GM18870 (cell line): ENCODE measurements around the gene EIF2S3.
"Not testable (repeated sequence)": the region's sequence is repeated elsewhere in the genome, so short reads cannot be mapped to it uniquely, and the experiment has no call there.

Source experiments
- ATAC-seq: cut with Tn5 transposase; IDR thresholded peaks from one replicate; pipeline ENCODE4 v1.9.1; 2021; ENCODE audit warnings: moderate library complexity; ENCODE audit not compliant: unreplicated experiment

The EIF2S3 gene

GRCh38 chrX:24049643-24050042 is 5.1 kb upstream of the EIF2S3 start:
- ATAC-seq: not testable (repeated sequence)

GRCh38 chrX:24050522-24051318 is 4.0 kb upstream of the EIF2S3 start:
- not testable (repeated sequence) for ATAC-seq

- peak; percentile 6 for ATAC-seq
These were observed 244 bp downstream of the EIF2S3 start for GRCh38 chrX:24055043-24055356.

- no peak for ATAC-seq
These were observed 8.7 kb downstream of the EIF2S3 start for GRCh38 chrX:24063488-24063887.

- ATAC-seq: no peak
These were observed 15.1 kb downstream of the EIF2S3 start for GRCh38 chrX:24069877-24070276.

- ATAC-seq: no peak
These were observed 24.7 kb downstream of the EIF2S3 start for GRCh38 chrX:24079411-24079810.

GRCh38 chrX:24080245-24080644 is 25.5 kb downstream of the EIF2S3 start:
- ATAC-seq: not testable (repeated sequence)

GRCh38 chrX:24080704-24081103 is 25.9 kb downstream of the EIF2S3 start:
- peak; percentile 53 for ATAC-seq

GRCh38 chrX:24081661-24082154 is 27.0 kb downstream of the EIF2S3 start:
- ATAC-seq: no peak

- no peak for ATAC-seq
These were observed 27.7 kb downstream of the EIF2S3 start for GRCh38 chrX:24082447-24082846.

GRCh38 chrX:24085101-24085500 is 30.3 kb downstream of the EIF2S3 start:
- ATAC-seq: no peak

GRCh38 chrX:24090300-24091200 is 35.8 kb downstream of the EIF2S3 start:
- ATAC-seq: no peak

GRCh38 chrX:24093746-24094145 is 39.0 kb downstream of the EIF2S3 start:
- no peak for ATAC-seq

- no peak for ATAC-seq
These were observed 43.0 kb downstream of the EIF2S3 start for GRCh38 chrX:24097741-24098260.

GRCh38 chrX:24098932-24099331 is 44.2 kb downstream of the EIF2S3 start:
- ATAC-seq: no peak

- ATAC-seq: no peak
These were observed 44.6 kb downstream of the EIF2S3 start for GRCh38 chrX:24099394-24099793.

GRCh38 chrX:24100713-24101112 is 46.0 kb downstream of the EIF2S3 start:
- no peak for ATAC-seq

GRCh38 chrX:24110069-24110468 is 55.3 kb downstream of the EIF2S3 start:
- no peak for ATAC-seq

- no peak for ATAC-seq
These were observed 58.4 kb downstream of the EIF2S3 start for GRCh38 chrX:24113181-24113580.

GRCh38 chrX:24117258-24117657 is 62.5 kb downstream of the EIF2S3 start:
- no peak for ATAC-seq

- no peak for ATAC-seq
These were observed 69.6 kb downstream of the EIF2S3 start for GRCh38 chrX:24124244-24124799.
